ENCODE data around the gene TIGD3. TPM values are rescaled to one million over a fixed set of nuclear protein-coding genes. Genes with fewer than 3 reads are reported as not detected.

TIGD3 gene
- total and polyA plus RNA-seq, 2 donors (not counting 3 experiments of a cell fraction or from before 2014, with no cell fraction given): 0.18 to 0.27 TPM

GRCh38 chr11:65355776-65356393, 1.3 kb downstream of the TIGD3 start:
- dilution Hi-C loops (cut with MboI; ENCODE audit: extremely low pct_ligation_motif_present, low sequenced_read_pairs) (no loop called here), intact Hi-C loops (cut with micrococcal nuclease) (no loop called here)
- Histone ChIP-seq H3K4me3 (replicated peaks in 1 of 3; ENCODE audit: insufficient read depth in 1 of 3, low read depth in 1 of 3, low read length in 3 of 3) (no peak overlapping the region), H3K9ac (replicated peaks; ENCODE audit: extremely low read depth, insufficient read depth, low read length) (no peak overlapping the region), H3K36me3 (ENCODE audit: control insufficient read depth in 2 of 2, extremely low read depth in 1 of 2, insufficient read depth in 2 of 2, low read length in 2 of 2) (peaks cover 9 to 12% of the 10 kb centered on the region in 2 experiments), H3K79me2 (ENCODE audit: control insufficient read depth, insufficient read depth, low read length) (no peaks in the 10 kb centered on the region), H3K27me3 (ENCODE audit: control insufficient read depth in 2 of 2, insufficient read depth in 2 of 2, low read length in 2 of 2) (peaks cover 5 to 6% of the 10 kb centered on the region in 2 experiments), H3K9me1 (replicated peaks; ENCODE audit: control insufficient read depth, extremely low read depth, insufficient read depth, low read length) (no peaks in the 10 kb centered on the region), H2AFZ (ENCODE audit: low read depth, low read length) (peak overlapping the region; percentile 56), H3K4me1 (ENCODE audit: control insufficient read depth, extremely low read depth, insufficient read depth, low read length) (peaks cover 14% of the 10 kb centered on the region), H3K4me2 (ENCODE audit: insufficient read depth, low read length) (peak overlapping the region; percentile 20), H3K9me3 (replicated peaks; ENCODE audit: control insufficient read depth, insufficient read depth, low read length) (no peaks in the 10 kb centered on the region), H3K27ac (ENCODE audit: insufficient read depth, low read depth, low read length) (no peak overlapping the region), H4K20me1 (replicated peaks; ENCODE audit: control insufficient read depth, extremely low read depth, insufficient read depth, low read length) (no peaks in the 10 kb centered on the region)
- no peak for FAIRE-seq
- peak; percentile 26 for DNase-seq (ENCODE audit: low read depth, low spot score)
- no peak for TF ChIP-seq JUN (IDR thresholded peaks at IDR 0.05; ENCODE audit: borderline replicate concordance, insufficient read depth, insufficient read length, low read depth)
- TF ChIP-seq EZH2 (IDR thresholded peaks at IDR 0.05; ENCODE audit: borderline replicate concordance, low read depth, low read length, severe bottlenecking): peak; percentile 41
- no peak for TF ChIP-seq GATA2 (IDR thresholded peaks at IDR 0.05; ENCODE audit: insufficient read depth, insufficient read length, low read depth, low read length)
- no peak for TF ChIP-seq FOS (IDR thresholded peaks at IDR 0.05; ENCODE audit: borderline replicate concordance, insufficient read depth, low read length)
- no peak for TF ChIP-seq MAX (IDR thresholded peaks at IDR 0.05; ENCODE audit: insufficient read depth, insufficient read length)
- ChIA-PET CTCF (interaction anchor here (1.1 to 5.0 kb wide), 6 partner anchors 11 to 154 kb away, joined by 3 to 31 read pairs (median 6); partner anchors contain the start of gene CDC42EP2), POLR2A (interaction anchor here (0.8 kb wide), 1 partner anchor 161 kb away, joined by 6 read pairs; no protein-coding TSS in a partner anchor)
- no TSS peak for BruUV-seq (replicated peaks)

- Histone ChIP-seq H3K4me2 (ENCODE audit: insufficient read depth, low read length) (no peak overlapping the region), H3K9ac (replicated peaks; ENCODE audit: extremely low read depth, insufficient read depth, low read length) (no peak overlapping the region), H2AFZ (ENCODE audit: low read depth, low read length) (no peak overlapping the region), H3K4me3 (replicated peaks in 1 of 3; ENCODE audit: insufficient read depth in 1 of 3, low read depth in 1 of 3, low read length in 3 of 3) (no peak overlapping the region), H3K36me3 (ENCODE audit: control insufficient read depth in 2 of 2, extremely low read depth in 1 of 2, insufficient read depth in 2 of 2, low read length in 2 of 2) (peaks cover 6% of the 10 kb centered on the region in 2 experiments), H3K79me2 (ENCODE audit: control insufficient read depth, insufficient read depth, low read length) (no peaks in the 10 kb centered on the region), H3K4me1 (ENCODE audit: control insufficient read depth, extremely low read depth, insufficient read depth, low read length) (peaks cover 14% of the 10 kb centered on the region), H3K27ac (ENCODE audit: insufficient read depth, low read depth, low read length) (no peak overlapping the region), H4K20me1 (replicated peaks; ENCODE audit: control insufficient read depth, extremely low read depth, insufficient read depth, low read length) (no peaks in the 10 kb centered on the region), H3K27me3 (ENCODE audit: control insufficient read depth in 2 of 2, insufficient read depth in 2 of 2, low read length in 2 of 2) (peaks cover 5 to 6% of the 10 kb centered on the region in 2 experiments), H3K9me3 (replicated peaks; ENCODE audit: control insufficient read depth, insufficient read depth, low read length) (no peaks in the 10 kb centered on the region), H3K9me1 (replicated peaks; ENCODE audit: control insufficient read depth, extremely low read depth, insufficient read depth, low read length) (no peaks in the 10 kb centered on the region)
- TF ChIP-seq CTCF (IDR thresholded peaks at IDR 0.05; ENCODE audit: extremely low read depth in 1 of 2, insufficient read depth in 1 of 2, low read depth in 1 of 2, low read length in 2 of 2) (no peak), POLR2AphosphoS5 (IDR thresholded peaks at IDR 0.05; ENCODE audit: insufficient read depth, low read depth, low read length) (no peak), POLR2A (IDR thresholded peaks at IDR 0.05; ENCODE audit: low read depth, low read length) (no peak), GATA2 (IDR thresholded peaks at IDR 0.05; ENCODE audit: insufficient read depth, insufficient read length, low read depth, low read length) (no peak)
- dilution Hi-C loops (cut with MboI; ENCODE audit: extremely low pct_ligation_motif_present, low sequenced_read_pairs): no loop called here
- FAIRE-seq (no peak), DNase-seq (ENCODE audit: low read depth, low spot score) (no peak)
- ChIA-PET CTCF (interaction anchor here (1.4 to 1.8 kb wide), 4 partner anchors 10 to 154 kb away, joined by 4 to 8 read pairs (median 6); no protein-coding TSS in a partner anchor), POLR2A (interaction anchor here (0.8 kb wide), 1 partner anchor 161 kb away, joined by 6 read pairs; no protein-coding TSS in a partner anchor)
- no TSS peak for BruUV-seq (replicated peaks)
- intact Hi-C loops (cut with micrococcal nuclease): no loop called here
These were observed 1.9 kb downstream of the TIGD3 start for GRCh38 chr11:65356394-65356972.

Measured in endothelial cell of umbilical vein (primary cell).